SIG-M5 treated with dmso at 0.1 percent for 504 hours (cell line): ENCODE measurements around the gene PTPN1.
"Not testable (repeated sequence)": the region's sequence is repeated elsewhere in the genome, so short reads cannot be mapped to it uniquely, and the experiment has no call there.

Source experiments
- DNase-seq: peaks from one replicate; lab custom pipeline; 2025; ENCODE audit not compliant: unreplicated experiment; lab: John Stamatoyannopoulos, UW

Gene PTPN1

DNA sequence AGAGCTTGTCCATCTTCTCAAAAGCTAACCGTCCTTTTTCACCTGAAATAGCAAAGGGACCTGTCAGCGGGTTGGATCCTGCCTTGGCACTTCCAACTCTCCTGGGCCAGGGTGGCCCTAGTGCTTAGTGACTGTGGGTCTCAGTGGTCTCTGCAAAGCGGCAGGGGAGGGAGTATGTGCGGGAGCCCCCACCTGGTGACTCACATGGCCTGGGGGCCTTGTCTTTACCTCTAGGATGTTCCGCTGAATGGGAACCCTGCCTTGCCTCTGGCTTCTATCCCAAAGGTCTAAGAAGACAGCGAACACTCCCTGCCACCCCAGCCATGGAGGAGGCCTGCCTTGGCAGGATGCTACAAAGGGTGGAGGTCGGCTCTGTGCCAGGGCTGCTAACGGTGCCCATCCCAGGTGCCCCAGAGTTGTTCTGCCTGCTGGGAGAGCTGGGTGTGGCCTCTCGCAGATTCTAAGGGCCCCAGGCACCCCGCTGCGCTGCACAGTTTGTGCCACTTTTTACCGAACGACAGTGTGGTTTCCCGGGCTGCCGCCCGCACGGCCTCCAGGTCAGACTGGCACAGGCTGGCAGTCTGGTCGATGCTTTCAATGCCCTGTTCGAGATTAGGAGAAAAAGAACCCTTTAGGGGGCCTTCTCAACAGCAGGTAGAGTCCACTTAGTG, 77.2 kb downstream of the PTPN1 start:
- DNase-seq, result no peak

DNA sequence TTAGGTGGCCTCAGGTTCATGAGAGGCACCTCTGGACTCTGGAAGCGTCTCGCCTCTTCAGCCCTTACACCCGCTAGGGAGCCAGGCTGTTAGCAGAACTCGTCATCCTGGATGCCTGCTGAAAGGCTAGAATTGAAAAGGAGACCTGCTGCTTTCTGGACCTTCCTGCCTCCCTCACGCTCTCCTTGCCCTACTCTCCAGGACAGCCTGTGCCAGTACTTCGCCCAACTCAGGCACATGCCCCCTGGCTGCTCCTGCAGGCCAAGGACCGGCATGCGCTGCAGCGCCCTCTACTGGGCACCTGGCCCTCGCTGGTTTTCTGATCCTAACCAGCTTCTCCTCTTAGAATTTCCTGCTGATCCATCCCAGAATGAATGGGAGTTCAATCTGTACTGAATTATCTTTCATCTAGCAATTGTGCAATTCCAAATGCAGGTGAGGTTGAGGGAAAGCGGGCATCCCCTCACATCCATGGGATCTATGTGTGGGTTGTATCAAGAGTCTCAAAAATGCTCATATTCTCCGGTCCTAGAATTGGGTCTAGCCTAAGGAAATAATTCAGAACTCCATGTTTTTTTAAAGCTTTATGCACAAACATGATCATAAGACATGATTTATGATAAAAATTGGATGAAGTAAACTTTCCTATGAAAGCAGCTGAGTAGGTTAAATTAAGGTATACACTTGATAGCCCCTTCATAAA, 78.0 kb downstream of the PTPN1 start:
- peak; percentile 75 for DNase-seq

DNA sequence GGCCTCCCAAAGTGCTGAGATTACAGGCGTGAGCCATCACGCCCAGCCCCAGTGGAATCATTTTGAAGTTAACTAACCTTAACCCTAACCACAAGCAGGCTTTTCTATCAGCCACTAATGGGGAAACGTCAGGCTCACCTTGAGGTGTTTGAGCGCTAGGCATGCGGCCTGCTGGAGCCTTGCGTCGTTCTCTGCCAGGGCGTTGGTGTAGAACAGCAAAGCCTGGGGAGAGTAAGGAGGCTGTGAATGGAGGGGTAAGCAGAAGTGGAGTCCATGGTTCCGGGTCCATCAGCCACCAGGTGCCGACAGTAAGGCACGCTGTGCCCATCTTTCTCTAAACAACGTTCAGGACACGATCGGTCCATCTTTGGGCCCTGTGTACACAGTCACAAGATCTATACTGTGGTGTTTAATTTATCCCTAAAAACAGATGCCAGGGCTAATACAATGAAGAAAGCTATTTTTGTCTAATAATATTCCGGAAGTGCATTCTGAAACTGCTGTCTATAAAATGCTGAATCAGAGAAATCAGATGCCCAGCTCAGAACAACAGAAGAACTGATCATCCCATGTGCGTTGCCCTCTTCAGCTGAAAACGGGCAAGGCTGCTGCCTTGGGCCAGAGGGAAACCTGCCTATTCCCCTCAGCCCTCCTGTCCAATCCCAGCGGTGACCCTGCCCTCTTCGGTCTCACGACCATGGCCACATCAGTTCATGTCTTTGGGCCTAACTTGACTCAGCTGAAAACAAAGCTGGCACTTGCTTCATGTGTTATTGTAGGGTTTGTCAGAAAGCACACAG, 79.6 kb downstream of the PTPN1 start:
- no peak for DNase-seq

GRCh38 chr20:50590348-50590664, 80.1 kb downstream of the PTPN1 start:
- DNase-seq, result no peak

DNA sequence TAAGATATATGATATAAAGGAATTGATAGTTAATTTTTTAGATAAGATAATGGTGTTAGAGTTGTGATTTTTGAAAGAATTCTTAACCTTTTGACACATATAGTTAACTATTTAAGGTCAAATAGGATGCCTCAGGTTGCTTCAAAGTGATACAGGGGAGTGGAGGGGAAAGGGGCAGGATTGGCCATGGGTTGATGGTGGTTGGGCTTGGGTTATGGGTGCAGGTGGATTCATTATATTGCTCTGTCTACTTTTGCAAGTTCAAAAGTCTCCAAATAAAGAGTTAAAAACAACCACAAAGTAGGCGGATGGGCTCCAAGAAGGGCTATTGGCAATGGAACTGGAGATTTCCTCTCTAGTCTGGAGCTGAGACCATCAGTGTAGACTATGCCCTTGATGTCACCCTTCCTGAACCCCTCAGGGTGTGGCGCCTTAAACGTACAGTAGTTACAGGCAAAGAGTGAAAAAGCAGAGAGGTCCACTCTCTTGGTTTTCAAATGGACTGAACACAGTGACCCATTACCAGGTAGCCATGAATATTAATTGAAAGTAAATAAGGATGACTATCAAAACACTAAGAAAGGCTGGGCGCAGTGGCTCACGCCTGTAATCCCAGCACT, 81.2 kb downstream of the PTPN1 start:
- no peak for DNase-seq

- DNase-seq, result no peak
Observed at GRCh38 chr20:50592282-50593004, 82.3 kb downstream of the PTPN1 start.

- DNase-seq, result no peak
Observed at GRCh38 chr20:50593005-50593335, 82.8 kb downstream of the PTPN1 start.

DNA sequence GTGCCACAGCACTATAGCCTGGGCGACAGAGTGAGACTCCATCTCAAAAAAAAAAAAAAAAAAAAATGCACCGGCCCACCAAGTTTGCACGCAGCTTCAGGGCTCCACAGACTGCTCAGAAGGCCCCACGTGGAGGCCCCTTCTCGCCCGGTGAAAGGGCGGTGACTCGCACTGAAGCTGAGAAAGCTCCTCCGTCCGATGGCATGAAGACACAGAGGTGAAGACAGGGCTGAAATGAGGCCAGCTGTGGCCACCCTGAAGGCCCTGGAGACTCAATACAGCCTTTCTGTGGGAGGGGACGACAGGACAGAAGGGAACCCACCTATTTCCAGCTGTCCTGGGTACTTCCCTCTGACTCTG, 84.0 kb downstream of the PTPN1 start:
- no peak for DNase-seq

GRCh38 chr20:50594591-50595432, 84.6 kb downstream of the PTPN1 start:
- no peak for DNase-seq

DNA sequence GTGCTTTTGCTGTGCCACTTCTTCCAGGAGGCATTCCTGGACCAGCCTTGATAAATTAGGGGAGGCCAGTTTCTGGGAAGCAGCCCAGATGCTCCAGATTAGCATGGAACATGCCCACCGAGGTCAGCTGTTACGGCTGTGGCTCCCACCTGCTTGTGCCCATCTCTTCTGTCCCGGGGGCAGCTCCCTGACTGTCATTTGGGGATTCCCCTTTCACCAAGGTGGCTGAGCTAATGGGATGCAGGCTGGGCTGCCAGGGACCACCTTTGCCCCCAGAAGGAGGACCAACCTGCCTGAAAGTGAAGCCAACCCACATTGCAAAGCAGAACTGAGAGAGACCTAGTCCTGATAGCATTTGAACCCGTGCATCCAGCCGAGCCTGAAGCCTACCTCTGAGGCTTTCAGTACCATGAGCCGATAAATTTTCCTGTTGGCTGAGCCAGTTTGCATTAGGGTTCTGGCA, 85.3 kb downstream of the PTPN1 start:
- no peak for DNase-seq

DNA sequence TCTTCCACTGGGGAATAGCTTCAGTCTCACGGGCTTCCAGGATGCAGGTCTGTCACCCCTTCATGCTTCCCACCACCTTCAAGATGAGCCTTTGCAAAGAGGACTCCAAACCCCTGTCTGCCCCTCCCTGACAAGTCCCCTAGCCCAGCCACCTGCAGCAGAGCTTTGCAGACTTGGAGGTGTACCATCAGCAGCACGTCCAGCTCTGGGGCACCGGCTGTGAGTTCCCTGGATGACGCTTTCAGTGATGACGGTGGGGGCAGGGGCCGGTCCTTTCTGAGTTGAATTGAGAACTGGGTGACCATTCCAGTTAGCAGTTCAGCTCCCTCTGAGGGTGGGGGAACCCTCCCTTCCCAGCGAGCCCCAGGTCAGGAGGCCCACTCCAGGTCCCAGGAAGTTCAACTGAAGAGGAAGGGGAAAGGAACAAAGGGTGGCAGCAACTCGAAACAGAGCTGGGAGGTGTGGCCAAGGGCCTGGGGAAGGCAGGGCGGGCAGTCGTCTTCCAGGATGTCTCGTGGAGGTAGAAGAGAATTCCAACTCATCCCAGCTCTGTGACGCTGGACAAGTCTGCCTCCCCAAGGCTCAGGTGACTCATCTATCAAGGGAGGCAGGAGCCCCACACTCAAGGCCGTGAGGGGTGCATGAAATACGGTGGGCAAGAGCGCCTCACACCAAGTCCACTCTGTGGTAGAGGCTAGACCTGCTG, 86.0 kb downstream of the PTPN1 start:
- DNase-seq, result no peak

DNA sequence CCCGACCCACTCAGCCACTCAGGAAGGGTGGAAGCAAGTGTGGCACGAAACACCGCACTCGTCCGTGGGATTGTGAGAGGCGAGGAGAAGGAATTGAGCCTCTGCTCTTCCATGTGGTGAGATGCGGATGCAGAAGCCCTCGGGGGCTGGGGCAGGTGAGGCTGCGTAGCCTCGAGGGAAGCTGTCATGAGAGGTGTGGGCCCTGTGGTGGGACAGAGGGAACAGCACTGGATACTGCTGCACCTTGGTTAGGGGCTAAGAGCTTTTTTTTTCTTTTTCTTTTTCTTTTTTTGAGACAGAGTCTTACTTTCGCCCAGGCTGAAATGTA, 86.5 kb downstream of the PTPN1 start:
- DNase-seq, result no peak

GRCh38 chr20:50597406-50597969, 87.3 kb downstream of the PTPN1 start:
- DNase-seq, result no peak

GRCh38 chr20:50598074-50598473, 87.9 kb downstream of the PTPN1 start:
- no peak for DNase-seq

GRCh38 chr20:50598768-50599167, 88.6 kb downstream of the PTPN1 start:
- not testable (repeated sequence) for DNase-seq

DNA sequence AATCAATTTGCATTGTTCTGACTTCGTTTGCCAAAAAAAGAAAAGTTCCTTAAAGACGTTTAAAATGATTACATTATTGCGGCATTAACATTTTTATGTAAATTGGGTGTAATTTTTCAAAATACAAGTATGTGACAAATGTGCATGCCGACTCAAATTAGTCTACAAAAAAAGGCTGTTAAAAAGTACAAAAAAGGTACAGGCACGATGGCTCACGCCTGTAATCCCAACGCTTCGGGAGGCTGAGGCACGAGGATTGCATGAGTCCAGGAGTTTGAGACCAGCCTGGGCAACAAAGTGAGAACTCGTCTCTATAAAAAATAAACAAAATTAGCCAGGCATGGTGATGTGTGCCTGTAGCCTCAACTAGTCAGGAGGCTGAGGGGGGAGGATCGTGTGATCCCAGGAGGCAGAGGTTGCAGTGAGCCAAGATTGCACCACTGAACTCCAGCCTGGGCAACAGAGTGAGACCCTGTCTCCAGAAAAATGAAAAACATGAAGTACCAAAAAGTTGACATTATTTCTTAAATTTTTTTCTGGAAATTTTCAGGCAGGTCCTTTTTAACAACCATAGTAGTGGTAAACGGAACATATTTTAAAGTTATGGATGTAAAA, 90.2 kb downstream of the PTPN1 start:
- DNase-seq, result no peak

DNA sequence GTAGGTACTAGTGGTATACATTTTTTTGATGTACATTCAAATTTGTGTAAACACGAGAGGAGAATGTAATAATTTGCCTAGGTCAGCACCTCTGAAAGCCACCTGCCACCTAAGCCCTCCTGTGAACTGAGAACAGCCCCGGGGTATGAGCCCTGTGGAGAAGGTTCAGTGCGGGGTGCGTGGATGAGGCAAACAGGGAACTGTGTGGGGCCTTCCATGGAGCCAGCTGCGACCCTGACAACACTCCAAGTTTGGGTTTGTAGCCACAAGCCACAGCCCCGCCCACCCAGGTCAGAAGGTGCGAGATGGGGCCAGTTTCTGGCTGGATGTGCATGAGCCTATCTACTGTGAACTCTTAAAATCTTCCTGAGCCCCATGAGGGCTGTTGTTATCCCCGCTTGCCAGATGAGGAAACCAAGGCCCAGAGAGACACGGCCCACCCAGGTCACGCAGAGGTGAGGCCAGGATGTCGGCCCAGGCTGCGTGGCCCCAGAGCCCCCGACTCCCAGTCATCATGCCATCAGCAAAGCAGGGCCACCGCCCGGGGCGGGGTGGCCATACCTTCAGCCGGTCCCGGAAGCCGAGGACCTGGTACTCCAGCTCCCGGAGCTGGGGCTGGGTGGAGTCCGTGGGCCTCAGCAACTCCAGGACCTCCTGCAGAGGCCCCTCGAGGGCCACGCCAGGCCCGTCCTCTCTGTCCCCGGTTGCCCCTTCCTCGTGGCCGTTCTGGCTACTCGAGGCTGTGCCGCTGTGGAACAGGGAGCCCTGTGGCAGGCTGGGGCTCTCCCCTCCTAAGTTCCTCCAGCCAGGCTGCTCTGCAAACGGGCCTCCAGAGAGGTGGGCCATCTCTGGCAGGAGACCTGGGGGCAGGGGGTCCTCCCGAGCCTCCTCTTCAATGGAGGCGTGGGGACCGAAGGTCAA, 91.6 kb downstream of the PTPN1 start:
- DNase-seq, result no peak
